ENCODE data around the gene DMRT2.

Gene DMRT2

GRCh38 chr9:1057910-1058309 lies 7.8 kb downstream of the DMRT2 start:
- no peak for DNase-seq (ENCODE audit: low read depth in 2 of 2)
- TF ChIP-seq CTCF (IDR thresholded peaks at IDR 0.05; ENCODE audit: low read depth, low read length) = no peak
- H3K4me3 ChIP-seq (replicated peaks in 1 of 2; ENCODE audit: low read depth in 2 of 2, low read length in 2 of 2) = no peak overlapping the region

GRCh38 chr9:1058826-1059487 lies 8.8 kb downstream of the DMRT2 start:
- no peak for TF ChIP-seq CTCF (IDR thresholded peaks at IDR 0.05; ENCODE audit: low read depth, low read length)
- H3K4me3 ChIP-seq (replicated peaks in 1 of 2; ENCODE audit: low read depth in 2 of 2, low read length in 2 of 2) = no peak overlapping the region
- no peak for DNase-seq (ENCODE audit: low read depth in 2 of 2)

GRCh38 chr9:1065130-1065529 lies 15.0 kb downstream of the DMRT2 start:
- no peak overlapping the region for H3K4me3 ChIP-seq (replicated peaks in 1 of 2; ENCODE audit: low read depth in 2 of 2, low read length in 2 of 2)
- no peak for TF ChIP-seq CTCF (IDR thresholded peaks at IDR 0.05; ENCODE audit: low read depth, low read length)
- no peak for DNase-seq (ENCODE audit: low read depth in 2 of 2)

GRCh38 chr9:1070692-1071091 lies 20.5 kb downstream of the DMRT2 start:
- DNase-seq (ENCODE audit: low read depth in 2 of 2) = no peak
- H3K4me3 ChIP-seq (replicated peaks in 1 of 2; ENCODE audit: low read depth in 2 of 2, low read length in 2 of 2) = no peak overlapping the region
- no peak for TF ChIP-seq CTCF (IDR thresholded peaks at IDR 0.05; ENCODE audit: low read depth, low read length)

- no peak overlapping the region for H3K4me3 ChIP-seq (replicated peaks in 1 of 2; ENCODE audit: low read depth in 2 of 2, low read length in 2 of 2)
- DNase-seq (ENCODE audit: low read depth in 2 of 2) = no peak
- TF ChIP-seq CTCF (IDR thresholded peaks at IDR 0.05; ENCODE audit: low read depth, low read length) = no peak
Observed at GRCh38 chr9:1071730-1072129, 21.6 kb downstream of the DMRT2 start.

- no peak overlapping the region for H3K4me3 ChIP-seq (replicated peaks in 1 of 2; ENCODE audit: low read depth in 2 of 2, low read length in 2 of 2)
- no peak for DNase-seq (ENCODE audit: low read depth in 2 of 2)
- no peak for TF ChIP-seq CTCF (IDR thresholded peaks at IDR 0.05; ENCODE audit: low read depth, low read length)
Observed at GRCh38 chr9:1073497-1073896, 23.3 kb downstream of the DMRT2 start.

- no peak for DNase-seq (ENCODE audit: low read depth in 2 of 2)
- TF ChIP-seq CTCF (IDR thresholded peaks at IDR 0.05; ENCODE audit: low read depth, low read length) = no peak
- H3K4me3 ChIP-seq (replicated peaks in 1 of 2; ENCODE audit: low read depth in 2 of 2, low read length in 2 of 2) = no peak overlapping the region
Observed at GRCh38 chr9:1077616-1078015, 27.5 kb downstream of the DMRT2 start.

Data from cardiac fibroblast (primary cell).